ENCODE measurements around the gene TNPO1.
A peak's percentile ranks its signal among the peaks of the same experiment; 100 is the strongest.

TNPO1 gene

DNA sequence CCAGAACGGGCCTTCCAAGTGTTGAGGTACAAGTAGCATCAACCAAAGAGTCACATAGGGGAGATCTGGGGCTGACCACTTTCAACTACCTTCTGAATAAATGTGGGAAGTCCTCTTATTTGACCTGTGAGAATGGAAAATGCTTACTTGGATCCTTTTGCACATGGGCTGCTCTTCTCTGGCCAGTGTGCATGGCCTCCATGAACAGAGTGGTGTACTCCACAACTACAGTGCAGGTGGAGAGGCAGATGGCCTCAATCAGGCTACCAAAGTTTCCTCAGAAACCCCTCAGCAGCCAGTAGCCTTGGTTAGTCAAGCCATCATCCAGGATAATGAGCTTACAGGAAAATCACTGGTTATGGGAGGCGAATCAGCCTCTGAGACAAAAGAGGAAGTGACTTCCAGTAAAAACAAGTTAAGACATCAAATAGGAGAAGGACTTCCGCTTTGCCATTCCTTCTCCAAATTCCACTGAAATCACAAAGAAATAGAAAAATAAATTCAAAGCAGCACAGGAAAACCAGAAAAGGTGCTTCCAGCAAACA, 121.1 kb downstream of the TNPO1 start:
- DNase-seq: no peak

DNA sequence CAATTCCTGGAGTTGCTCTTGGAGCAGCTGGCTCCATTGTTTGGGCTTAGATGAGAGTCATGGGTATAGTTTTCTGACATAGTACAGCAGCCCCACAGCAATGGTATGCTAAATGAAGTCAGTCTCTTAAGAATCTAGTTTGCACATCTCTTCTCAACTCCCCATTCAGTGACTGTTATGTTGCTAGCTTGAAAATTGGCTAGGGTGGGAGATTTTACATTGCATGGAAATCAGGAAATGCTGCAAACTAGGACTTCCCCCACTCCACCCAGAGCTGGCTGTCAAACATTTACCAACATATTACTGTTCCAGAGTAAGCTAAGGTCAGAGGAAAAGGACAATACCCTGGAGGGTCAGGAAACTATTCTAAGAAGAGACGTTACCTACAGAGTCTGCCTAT, 121.7 kb downstream of the TNPO1 start:
- no peak for DNase-seq

DNA sequence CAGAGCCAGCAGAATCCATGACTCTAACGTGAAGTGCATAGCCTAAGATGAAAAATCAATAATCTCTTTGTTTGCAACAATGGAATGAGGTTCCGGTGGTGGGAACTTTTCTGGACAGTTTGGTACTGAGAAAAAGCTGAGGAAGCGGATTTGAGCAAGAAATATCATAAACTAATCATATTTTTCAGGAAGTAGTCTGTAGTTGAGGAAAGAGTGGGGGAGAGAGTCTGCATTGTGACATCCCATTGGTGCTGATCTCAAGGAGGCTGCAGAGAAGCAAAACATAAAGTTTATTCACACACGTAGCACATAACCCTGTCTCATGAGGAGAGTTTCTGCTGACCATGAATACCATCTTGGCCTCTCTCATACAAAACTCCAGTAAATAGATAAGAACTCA, 123.6 kb downstream of the TNPO1 start:
- no peak for DNase-seq

DNA sequence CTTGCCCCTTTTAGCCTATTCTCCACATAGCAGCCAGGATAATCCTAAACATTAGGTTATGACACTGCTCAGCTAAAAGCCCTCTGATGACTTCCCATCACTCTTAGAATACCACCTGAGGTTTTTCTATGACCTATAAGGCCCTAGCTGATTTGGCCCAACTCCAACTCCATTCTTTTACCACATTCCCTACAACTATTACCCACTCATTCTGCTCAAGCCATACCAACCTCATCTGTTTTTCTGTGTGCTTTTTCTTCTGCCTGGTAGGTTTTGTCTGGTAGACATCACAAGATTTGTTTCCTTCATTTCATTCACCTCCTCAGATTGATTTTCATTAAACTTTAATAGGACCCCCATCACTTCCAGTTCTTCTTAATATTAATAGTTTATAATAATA, 126.8 kb downstream of the TNPO1 start:
- DNase-seq: no peak

DNA sequence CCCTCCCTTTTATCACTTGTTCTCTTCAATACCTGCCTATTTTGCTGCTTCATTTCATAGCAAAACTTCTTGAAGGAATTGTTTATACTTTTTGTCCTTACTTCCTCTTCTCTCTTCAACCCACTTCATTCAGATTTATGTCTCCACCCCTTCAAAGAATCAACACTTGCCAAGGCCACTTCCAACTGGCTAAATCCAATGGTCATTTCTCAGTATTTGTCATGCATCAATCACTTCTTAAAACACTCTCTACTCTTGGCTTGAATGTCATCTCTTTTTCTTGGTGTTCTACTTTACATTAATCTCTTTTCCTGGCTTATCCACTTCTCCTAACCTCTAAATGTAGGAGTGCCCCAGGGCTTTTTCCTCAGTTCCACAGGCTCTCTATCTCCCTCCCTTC, 131.0 kb downstream of the TNPO1 start:
- no peak for DNase-seq

DNA sequence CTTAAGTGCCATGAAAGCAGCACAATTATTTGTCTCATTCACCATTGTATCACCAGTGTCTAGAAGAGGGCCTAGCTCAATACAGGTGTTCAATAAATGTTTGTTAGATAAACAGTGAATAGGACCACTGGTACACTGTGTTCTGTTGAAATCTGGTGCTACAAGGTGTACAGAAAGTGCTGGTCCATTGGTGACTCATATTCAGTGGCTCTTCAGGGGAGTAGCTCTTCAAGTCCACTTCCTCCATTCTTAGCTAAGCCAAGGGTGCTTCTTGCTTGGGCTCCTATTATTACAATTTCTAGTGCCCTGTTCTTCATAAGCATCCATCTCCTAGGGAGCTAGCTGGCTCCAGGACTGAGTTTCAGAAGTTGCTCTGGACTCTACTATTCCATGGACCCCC, 133.0 kb downstream of the TNPO1 start:
- no peak for DNase-seq

DNA sequence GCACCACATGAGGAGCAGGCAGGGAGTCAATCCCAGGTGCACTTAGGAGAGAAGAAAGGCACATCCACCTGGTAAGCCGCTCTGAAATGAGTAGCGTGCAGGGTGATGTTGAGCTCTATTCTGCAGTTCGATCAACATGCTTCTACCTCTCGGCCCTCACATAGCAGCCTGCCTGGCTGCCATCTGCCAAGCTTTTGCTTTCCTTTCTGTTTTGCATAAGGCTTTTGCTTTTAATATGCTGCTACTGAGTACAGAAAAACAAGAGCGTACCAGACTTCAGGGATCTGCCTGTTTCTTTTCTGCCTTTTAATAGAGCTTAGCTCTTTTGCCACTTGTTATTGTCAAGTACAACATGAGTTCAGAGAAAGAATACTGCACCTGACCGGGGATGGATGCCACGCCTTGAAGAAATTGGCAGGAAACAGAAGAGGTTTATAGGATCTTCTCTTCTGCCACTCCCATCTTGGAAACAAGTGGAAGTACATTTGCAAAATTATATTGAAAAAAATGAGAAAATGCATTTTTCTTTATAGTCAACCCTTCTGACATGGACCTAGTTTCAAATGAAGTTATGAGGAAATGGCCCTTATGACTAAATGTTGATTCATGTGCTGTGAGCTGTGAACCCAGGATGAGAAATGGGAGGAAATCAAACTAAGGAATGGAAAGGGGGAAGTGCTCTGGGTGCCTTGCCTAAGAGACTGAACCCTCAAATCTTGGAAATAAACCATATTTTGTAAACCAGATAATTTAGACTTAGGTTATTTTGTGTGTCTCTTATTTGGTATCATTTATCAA, 135.4 kb downstream of the TNPO1 start:
- no peak for DNase-seq

DNA sequence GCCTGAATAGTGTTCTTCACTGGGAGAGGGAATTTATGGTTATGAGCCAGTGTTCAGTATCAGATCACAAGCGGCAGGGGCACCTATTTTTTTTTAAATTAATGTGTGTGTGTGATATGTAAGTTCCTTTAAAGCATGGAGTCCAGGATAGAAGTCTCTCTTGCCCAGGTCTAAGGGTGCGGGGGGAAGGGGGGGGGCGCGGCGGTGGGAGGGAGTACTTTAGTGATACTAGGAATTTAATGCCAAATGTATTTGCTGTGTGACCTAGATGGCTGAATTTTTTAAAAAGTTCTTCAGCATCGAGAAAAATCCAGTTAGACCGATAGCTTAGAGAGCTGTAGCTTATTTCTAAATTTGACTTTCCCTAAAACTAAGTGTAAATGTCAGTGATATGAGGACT, 137.9 kb downstream of the TNPO1 start:
- DNase-seq: no peak

DNA sequence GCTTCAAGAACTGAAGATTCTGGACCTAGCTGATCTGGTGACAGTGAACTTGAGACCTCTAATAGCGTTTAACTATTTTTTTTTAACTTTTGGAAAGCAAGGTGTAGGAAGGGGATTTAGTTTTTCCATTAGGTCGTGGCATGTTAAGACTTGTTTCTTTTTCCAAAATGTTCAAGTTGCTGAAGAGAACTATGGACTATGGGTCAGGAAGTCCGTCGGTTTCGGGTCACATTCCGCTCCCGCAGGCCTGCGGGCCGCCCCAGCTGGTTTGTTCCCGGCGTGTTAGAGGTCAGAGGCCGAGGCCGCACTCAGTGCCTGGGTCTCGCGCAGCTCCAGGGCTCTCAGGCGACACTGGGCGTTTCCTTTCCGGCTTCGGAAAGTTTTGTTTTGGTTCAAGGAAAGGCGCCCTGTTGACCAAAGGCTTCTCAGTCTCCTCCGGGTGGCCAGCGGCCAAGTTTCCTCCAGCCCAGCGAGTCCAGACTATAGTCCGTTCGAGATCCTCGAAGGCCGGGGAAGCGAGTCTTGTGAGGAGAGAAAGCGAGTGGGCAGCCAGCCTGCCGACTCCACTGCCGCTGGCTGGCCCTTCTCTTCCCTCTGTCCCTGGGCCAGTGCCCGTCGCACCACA, 138.8 kb downstream of the TNPO1 start:
- DNase-seq: no peak

DNA sequence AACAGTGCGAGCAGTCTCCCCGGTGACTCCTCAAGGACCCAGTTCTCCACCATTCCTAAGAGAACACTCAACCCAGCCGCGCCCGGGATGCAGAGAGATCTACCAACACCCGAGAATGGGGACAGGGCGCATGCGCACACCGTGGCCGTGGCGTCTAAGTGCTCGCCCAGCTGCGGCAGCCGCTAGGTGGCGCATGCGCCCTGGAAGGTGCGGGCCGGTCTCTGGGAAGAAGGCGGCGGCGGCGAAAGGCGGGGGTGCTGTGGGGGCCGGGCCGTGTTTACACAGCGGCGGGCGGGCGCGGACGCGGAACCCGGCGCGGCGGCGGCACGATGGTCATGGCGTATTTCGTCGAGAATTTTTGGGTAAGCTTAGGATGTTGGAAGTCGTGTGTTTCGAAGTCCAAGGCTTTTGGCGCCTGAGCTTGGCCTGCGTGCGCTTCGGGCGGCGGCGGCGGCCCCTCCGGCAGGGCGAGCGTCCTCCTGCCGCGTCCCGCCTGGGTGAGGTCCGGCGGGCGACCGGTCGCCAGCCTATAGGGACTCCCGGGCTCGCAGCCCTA, 139.4 kb downstream of the TNPO1 start, which contains the start of gene FCHO2:
Gene FCHO2, plus strand, starts transcription at position 274 of the 556 bp plus-strand sequence. Its CDS starts 56 bp downstream, at position 330.
- DNase-seq: peak; percentile 98

DNA sequence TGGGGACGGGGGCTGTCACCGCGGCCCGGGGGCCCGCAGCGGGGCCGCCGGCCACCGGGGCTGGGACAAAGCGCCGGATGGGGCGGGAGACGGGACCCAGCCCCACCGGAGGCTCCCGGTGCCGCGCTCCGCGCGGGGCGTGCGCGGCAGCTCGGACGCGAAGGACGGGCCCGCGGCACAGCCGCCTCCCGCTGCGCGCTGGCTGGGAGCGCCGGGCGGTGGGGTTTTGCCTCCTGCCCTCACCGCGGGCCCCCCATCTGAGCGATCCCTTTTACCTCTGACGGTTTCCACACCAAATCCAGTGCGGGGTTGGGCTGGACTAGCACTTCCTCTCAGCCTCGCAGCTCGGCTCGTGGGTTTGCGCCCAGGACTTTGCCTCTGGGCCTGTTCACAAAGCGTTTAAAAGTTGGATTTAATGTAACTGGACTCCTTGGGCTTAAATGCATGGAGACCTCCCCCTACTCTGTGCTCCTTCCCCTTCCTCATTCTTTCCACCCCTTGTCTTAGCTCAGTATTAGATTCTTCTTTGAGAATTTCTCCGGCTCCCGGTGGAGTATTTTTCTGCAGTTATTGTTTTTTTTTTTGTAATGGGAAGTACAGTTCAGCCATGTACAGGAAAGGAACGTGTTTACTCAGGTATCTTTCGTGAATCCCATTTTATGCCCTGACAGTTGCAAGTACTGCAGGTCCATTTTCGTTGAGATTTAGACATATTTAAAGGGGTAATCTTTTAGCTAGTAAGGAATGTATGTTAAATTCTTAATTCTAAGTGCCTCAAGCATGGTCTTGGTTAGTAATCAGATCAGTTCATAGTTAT, 140.1 kb downstream of the TNPO1 start:
- DNase-seq: peak; percentile 46

DNA sequence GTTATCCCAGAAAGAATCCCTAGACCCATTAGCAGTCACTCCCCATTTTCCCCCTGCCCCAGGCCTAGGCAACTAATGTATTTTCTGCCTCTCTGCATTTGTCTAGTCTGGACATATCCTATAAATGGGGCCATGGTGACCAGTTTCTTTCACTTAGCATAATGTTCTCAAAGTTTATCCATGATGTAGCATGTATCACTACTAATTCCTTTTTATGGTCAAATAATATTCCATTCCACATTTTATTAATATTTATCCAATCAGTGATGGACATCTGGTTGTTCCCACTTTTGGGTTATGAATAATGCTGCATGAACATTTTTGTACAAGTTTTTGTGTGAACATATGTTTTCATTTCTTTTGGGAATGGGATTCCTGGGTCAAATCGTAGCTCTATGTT, 140.9 kb downstream of the TNPO1 start:
- no peak for DNase-seq

DNA sequence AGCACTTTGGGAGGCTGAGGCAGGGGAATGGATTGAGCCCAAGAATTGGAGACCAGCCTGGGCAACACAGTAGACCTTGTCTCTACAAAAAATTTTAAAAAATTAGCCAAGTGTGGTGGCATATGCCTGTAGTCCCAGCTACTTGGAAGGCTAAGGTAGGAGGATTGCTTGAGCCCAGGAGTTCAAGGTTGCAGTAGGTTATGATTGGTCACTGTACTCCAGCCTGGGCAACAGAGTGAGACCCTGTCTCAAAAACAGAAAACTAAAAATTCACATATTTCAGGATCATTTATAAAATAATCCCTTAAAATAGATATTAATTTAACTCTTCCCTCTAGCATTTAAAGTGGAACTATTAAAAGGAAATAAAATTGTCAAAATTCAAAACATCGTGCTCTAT, 142.8 kb downstream of the TNPO1 start:
- DNase-seq: no peak

All from stimulated activated CD8-positive, alpha-beta memory T cell treated with anti-CD3 and anti-CD28 coated beads, Interleukin-4, amount 100 ng/mL, for 48 hours (primary cell).